ENCODE measurements around the gene MUS81. TPM values are rescaled to one million over a fixed set of nuclear protein-coding genes. Genes with fewer than 3 reads are reported as not detected.
A peak's percentile ranks its signal among the peaks of the same experiment; 100 is the strongest.

MUS81 gene
- total RNA-seq, 2 donors from 2014 or later = 51.8 to 62.8 TPM

DNA sequence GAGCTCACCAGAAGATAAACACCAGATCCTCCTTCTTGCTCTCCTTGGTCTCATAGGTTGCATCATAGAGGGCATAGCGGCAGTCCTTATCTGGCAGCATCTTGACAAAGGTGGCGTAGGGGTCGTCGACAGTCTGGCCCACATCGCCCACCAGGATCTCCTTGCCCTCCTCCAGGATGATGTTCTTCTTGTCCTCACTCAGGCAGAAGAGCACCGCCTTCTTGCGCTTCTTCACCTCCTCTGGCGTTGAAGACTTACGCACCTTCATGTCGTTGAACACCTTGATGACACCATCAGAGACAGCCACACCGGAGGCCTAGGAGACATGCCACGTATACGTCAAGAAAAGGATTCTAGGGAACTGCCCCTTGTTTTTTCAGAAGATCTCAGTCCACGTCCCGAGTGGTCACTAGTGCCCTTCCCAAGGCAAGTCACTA lies 4.3 kb upstream of the MUS81 start:
- Histone ChIP-seq H3K4me3 (peak overlapping the region; percentile 96), H3K4me1 (ENCODE audit: control insufficient read depth in 1 of 2, low read depth in 2 of 2) (peaks cover 13 to 24% of the 10 kb centered on the region in 2 donors), H3K9me3 (no peaks in the 10 kb centered on the region), H3K36me3 (peaks cover 51% of the 10 kb centered on the region), H3K27me3 (replicated peaks; ENCODE audit: insufficient read depth) (no peaks in the 10 kb centered on the region), H3K27ac (peak overlapping the region in 1 of 2 donors; percentile 96)
- ATAC-seq (ENCODE audit: insufficient number of reproducible peaks, low FRiP score, low read depth) (no peak), DNase-seq (ENCODE audit: low spot score) (no peak)
- TF ChIP-seq CTCF (IDR thresholded peaks at IDR 0.05) = no peak

DNA sequence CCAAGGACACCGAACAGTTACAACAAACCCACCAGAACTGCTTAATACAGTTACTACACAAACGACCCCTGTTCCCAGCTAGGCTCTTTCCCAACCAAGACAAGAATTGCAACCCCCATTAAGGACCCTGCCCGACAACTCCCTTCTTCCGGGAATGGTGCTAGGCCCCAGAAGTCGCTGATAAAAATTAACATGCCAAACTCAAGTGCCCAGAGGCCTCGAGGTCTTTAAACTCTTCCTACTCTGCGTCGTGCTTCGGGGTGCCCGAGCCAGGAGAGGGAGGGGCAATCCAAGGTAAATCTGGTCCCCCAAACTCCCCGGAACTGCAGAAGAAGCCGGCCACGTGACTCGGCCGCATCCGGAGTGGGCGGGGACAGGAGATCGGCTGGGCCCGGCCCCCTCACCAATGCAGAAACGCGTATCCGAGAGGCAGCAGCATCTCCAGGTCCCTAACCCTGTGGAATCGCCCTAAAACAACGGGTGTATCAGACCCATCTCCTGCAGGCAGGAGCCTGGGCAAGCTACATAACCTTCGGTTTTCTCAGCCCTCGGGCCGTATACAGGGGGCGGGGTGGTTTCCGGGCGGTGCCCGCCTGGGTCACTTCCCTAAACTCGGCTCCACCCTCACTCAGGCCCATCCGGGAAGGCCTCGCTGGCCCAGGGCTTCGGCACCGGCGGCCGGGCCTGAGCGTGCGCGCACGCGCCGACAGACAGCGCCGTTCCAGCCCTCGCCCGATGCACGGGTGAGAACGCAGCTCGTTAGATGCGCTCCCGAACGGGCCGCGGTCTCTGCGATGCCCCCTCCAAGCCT lies 3.3 kb upstream of the MUS81 start:
- no peak for DNase-seq (ENCODE audit: low spot score)
- peak overlapping the region; percentile 96 for H3K4me3 ChIP-seq
- no peaks in the 10 kb centered on the region for H3K27me3 ChIP-seq (replicated peaks; ENCODE audit: insufficient read depth)
- peaks cover 44% of the 10 kb centered on the region for H3K36me3 ChIP-seq
- no peaks in the 10 kb centered on the region for H3K9me3 ChIP-seq
- peak overlapping the region; percentile 96 to 98 for H3K27ac ChIP-seq
- no peak for ATAC-seq (ENCODE audit: insufficient number of reproducible peaks, low FRiP score, low read depth)
- peaks cover 22 to 33% of the 10 kb centered on the region in 2 donors for H3K4me1 ChIP-seq (ENCODE audit: control insufficient read depth in 1 of 2, low read depth in 2 of 2)
- TF ChIP-seq CTCF (IDR thresholded peaks at IDR 0.05) = no peak

GRCh38 chr11:65857500-65857852 lies 2.8 kb upstream of the MUS81 start:
- peak overlapping the region; percentile 96 to 98 for H3K27ac ChIP-seq
- no peak for TF ChIP-seq CTCF (IDR thresholded peaks at IDR 0.05)
- DNase-seq (ENCODE audit: low spot score) (no peak), ATAC-seq (ENCODE audit: insufficient number of reproducible peaks, low FRiP score, low read depth) (no peak)
- peaks cover 24 to 39% of the 10 kb centered on the region in 2 donors for H3K4me1 ChIP-seq (ENCODE audit: control insufficient read depth in 1 of 2, low read depth in 2 of 2)
- no peaks in the 10 kb centered on the region for H3K27me3 ChIP-seq (replicated peaks; ENCODE audit: insufficient read depth)
- no peaks in the 10 kb centered on the region for H3K9me3 ChIP-seq
- H3K36me3 ChIP-seq = peaks cover 44% of the 10 kb centered on the region
- peak overlapping the region; percentile 96 for H3K4me3 ChIP-seq

GRCh38 chr11:65857853-65858680 lies 2.2 kb upstream of the MUS81 start, which contains the start of gene CFL1:
CFL1 (minus strand) TSS chr11:65858180; CDS start chr11:65858099, 81 bp downstream.
- Histone ChIP-seq H3K36me3 (peaks cover 42% of the 10 kb centered on the region), H3K27ac (peak within 1 kb of the TSS; percentile 98), H3K9me3 (no peaks in the 10 kb centered on the region), H3K27me3 (replicated peaks; ENCODE audit: insufficient read depth) (no peaks in the 10 kb centered on the region), H3K4me1 (ENCODE audit: control insufficient read depth in 1 of 2, low read depth in 2 of 2) (peaks cover 24 to 45% of the 10 kb centered on the region in 2 donors), H3K4me3 (peak within 1 kb of the TSS; percentile 96)
- peak; percentile 28 for ATAC-seq (ENCODE audit: insufficient number of reproducible peaks, low FRiP score, low read depth)
- TF ChIP-seq CTCF (IDR thresholded peaks at IDR 0.05) = no peak
- DNase-seq (ENCODE audit: low spot score) = peak; percentile 92

DNA sequence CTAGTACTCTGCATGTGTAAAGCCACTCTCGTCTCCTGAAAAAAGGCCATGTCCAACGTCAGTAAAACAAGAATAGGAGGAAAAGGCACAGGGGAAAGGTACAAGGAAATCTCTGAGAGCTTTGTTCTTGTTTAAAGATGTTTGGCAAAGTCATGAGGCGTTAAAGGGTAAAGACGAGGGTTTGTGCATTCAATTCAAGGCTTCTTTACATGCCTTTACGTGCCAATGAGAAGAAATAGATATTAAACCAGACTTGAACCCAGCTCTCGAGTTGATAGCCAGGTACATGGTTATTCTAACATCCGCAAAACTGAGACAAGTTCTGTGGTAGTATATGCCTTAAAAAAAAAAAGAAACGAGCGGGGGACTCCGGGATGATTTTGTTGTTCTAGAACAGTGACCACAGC lies 1.5 kb upstream of the MUS81 start:
- no peak for DNase-seq (ENCODE audit: low spot score)
- Histone ChIP-seq H3K36me3 (peaks cover 42% of the 10 kb centered on the region), H3K27me3 (replicated peaks; ENCODE audit: insufficient read depth) (no peaks in the 10 kb centered on the region), H3K9me3 (no peaks in the 10 kb centered on the region), H3K4me3 (peak overlapping the region; percentile 96), H3K4me1 (ENCODE audit: control insufficient read depth in 1 of 2, low read depth in 2 of 2) (peaks cover 24 to 46% of the 10 kb centered on the region in 2 donors), H3K27ac (peak overlapping the region; percentile 98)
- ATAC-seq (ENCODE audit: insufficient number of reproducible peaks, low FRiP score, low read depth) = no peak
- TF ChIP-seq CTCF (IDR thresholded peaks at IDR 0.05) = no peak
